ENCODE measurements around the gene MTHFD2.
"Not testable (repeated sequence)": the region's sequence is repeated elsewhere in the genome, so short reads cannot be mapped to it uniquely, and the experiment has no call there.

The MTHFD2 gene

DNA sequence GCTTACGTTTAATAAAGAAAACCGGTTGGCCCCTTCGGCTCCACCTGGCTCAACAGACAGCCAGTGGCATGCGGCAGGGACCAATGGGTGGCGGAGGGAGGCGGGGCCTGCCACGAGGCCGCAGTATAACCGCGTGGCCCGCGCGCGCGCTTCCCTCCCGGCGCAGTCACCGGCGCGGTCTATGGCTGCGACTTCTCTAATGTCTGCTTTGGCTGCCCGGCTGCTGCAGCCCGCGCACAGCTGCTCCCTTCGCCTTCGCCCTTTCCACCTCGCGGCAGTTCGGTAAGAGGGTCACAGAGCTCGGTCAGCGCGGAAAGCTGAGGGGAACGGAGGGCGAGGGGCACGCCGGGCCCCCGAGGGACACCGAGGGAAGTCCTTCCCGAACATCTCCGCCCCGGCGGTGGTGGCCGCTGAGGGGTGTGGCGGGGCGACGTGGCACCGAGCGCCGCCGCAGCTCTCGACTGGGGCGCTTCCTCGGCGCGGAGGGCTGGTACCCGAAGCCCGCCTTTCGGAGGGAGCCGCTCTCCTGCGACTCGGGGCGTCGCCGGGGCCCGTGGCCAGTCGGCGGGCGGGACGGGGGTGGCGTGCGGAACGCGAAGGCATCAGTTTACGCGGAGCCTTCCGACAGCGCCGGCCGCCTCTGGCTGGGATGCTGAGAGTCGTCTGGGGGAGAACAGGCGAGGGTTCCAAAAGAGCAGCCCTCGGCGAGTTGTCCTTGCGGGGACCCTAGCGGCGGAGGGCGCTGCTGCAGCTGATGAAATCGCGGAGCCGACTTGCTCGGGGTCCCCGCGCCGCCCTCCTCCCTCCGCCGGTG lies at the start of gene MTHFD2:
MTHFD2 (plus strand) TSS at position 155 of the 814 bp plus-strand sequence; CDS start at position 182, 27 bp downstream.
- peak; percentile 93 for DNase-seq (ENCODE audit: low spot score)

DNA sequence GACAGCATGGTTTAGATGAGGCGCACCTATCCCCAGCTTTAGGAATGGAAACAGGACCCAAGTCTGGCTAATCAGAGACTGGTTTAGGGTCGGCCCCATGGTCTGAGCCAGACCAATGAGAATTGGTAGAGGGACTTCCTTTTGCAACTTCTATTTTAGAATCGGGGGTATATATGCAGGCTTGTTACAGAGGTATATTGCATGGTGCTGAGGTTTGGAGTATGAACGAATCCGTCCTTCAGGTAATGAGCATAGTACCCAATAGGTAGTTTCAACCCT lies 49.2 kb upstream of the MTHFD2 start:
- peak; percentile 37 for DNase-seq (ENCODE audit: low spot score)

DNA sequence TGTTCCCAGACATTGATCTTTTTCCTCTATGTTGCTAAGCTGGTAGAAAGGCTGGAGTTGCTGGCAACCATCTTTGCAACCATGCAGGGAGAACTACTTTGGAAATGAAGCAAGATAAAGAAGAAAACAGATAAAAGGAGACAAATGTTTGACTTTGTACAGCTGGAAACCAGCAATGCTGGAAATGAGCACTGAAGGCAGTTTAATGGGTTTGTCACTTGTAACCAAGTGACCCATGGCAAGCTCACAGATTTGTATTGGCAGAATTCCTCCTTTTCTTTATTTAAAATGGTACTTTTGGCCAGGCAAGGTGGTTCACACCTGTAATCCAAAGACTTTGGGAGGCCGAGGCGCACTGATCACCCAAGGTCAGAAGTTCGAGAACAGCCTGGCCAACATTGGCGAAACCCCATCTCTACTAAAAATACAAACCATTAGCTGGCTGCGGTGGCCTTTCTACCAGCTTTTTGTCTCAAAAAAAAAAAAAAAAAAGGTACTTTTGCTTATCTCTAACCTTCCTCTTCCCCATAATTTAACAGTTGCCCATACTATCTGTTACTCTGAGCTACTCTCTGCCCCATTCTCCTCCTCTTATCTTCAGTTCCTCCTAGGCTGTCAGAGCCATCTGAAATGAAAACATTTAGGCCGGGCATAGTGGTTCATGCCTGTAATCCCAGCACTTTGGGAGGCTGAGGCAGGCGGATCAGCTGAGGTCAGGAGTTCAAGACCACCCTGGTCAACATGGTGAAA lies 48.7 kb upstream of the MTHFD2 start:
- no peak for DNase-seq (ENCODE audit: low spot score)

DNA sequence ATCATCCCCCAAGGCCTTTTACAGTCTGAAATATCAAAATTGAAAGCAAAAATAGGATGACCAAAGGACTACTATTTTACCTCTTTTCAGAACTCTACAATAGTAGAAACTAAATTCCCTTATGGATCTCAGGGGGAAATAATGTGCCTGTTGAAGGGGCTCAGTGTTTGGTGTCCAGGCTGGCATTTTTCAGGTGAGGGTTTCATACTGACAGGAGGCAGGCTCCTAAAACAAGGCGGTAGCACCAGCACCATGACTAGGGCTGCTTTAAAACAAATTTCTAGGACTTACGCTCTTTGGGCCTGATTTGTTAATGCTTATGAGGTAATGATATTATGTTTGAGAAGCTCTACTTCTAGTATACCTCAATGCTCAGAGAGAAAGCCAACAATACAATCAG lies 45.5 kb upstream of the MTHFD2 start:
- DNase-seq (ENCODE audit: low spot score): no peak

DNA sequence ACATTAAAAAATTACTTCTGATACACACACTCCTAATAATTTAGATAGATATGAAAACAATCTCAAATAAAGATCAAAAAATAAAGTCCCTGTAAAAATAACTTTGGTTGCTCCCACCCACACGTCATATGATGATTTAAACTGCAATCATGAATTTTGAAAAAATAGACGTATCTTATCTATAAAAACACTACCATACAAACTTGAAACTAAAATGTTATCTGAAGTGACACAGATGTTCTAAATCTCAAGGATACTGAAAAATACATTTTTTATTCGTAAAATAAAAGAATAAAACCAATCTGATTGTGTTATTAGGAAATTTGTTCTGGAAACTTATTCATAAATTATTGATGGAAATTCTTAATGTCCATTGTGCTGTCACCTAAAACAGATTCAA lies 42.6 kb upstream of the MTHFD2 start:
- no peak for DNase-seq (ENCODE audit: low spot score)

DNA sequence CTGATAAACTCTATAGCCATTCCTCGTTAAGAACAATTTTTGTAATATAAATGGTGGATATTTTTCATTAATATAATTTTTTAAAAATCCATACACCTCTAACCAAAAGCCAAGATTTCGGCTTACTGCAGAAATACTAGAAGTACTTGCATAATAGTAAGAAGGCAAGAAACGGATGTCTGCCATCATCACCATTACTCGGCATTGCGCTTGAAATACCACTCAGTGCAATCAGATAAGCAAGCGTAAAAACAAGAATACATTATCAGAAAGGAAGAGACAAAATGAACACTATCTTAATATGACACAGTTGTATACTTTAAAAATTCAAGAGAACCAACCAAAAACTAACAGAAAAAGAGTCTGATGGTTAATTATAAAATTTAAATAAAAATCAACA lies 35.5 kb upstream of the MTHFD2 start:
- DNase-seq (ENCODE audit: low spot score): no peak

DNA sequence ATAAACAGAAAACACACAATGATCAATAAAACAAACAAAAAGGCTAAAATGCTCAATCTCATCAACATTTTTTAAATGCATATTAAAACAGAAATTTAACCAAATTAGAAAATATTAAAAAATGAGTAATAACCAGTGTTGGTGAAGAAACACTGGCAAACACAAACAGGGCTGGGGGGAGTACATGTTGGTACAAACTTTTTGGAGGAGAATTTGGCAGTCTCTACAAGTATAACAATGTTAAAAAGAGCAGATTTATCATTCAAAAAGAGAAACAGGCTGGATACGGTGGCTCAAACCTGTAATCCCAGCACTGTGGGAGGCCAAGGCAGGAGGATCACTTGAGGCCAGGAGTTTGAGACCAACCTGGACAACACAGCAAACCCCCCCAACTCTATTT lies 33.7 kb upstream of the MTHFD2 start:
- no peak for DNase-seq (ENCODE audit: low spot score)

DNA sequence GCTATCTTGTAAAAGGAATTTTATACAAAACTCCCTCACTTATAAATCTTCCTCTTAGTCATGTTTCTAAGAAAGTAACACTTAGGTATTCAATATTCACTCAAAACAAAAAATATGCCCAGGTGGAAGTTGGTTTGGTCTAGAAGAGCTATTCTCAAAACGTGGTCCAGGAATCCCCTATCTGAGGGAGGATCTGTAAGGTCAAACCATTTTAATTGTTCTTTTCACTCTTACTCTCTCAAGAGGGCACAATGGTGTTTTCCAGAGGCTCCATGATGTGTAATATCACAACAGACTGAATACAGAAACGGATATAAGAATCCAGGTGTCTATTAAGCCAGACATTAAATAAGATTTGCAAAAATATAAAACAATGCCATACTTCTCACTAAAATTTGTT lies 29.7 kb upstream of the MTHFD2 start:
- DNase-seq (ENCODE audit: low spot score): no peak

DNA sequence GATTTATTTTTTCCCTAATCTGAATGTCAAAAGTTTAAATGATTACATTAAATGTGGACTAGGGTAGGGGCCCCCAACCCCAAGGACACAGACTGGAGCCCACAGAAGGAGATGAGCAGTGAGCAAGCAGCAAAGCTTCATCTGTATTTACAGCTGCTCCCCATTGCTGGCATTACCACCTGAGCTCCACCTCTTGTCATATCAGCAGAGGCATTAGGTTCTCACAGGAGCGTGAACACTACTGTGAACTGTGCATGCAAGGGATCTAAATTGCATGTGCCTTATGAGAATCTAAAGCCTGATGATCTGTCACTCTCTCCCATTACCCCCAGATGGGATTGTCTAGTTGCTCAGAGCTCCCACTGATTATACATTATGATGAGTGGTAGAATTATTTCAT lies 23.5 kb upstream of the MTHFD2 start:
- DNase-seq (ENCODE audit: low spot score): no peak

DNA sequence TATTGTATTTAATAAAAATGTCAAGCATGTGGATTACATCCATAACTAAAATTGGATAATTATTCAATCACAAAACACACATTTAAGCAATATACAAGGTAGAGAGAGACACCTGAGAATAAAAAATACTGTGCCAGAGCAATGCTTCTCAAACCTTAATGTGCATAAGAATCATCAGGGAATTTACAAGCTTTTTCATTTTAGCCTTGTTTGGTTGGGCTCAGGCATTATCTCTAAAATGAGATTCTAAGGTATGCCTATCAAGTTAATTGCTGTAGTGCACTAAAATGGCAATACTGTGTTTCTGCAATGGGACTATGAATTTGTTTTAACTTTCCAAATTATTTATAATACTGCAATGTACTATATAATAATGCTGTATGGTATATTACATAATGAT lies 20.7 kb upstream of the MTHFD2 start:
- no peak for DNase-seq (ENCODE audit: low spot score)

DNA sequence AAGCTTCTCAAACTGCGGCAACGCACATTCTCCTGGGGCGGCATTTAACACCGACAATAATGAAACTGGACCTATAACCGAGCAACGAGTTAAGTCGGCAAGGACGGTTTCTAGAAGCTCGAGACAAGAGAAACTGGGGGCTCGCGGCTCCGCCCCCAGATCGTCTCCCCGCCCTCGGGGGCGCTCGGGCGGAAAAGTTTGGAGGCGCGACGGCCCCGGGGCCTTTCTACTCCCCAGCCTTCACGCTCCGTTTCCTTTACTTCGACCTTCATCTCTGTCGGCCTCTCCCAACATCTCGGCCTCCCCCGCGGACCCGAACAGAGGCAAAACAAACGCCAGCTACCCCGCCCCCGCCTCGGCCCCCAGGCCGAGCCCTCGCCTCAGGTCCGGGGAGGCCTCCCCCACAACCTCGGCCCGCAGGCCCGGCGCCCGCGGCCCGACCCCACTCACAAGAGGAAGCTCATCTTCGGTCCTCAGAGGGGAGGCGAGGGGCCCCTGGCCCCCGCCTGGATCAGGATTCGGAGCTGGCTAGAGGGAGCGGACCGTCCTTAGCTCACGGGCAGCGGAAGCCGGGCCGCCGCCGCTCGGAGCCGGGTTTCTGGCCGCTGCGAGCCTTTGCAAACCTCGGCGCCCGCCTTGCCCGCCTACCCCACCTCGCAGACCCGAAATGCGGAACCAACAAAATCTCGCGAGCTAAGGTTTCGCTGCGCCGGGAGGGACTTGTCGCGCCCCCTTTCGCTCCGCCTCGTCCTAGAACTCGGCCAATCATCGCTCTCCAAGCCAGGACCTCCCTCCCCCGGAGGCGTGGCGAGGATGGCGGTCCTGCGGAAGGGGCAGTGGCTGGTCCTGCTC lies 20.0 kb upstream of the MTHFD2 start, which contains the start of gene MOB1A:
MOB1A (minus strand) TSS at position 669 of the 852 bp plus-strand sequence; CDS start at position 464, 205 bp downstream.
- DNase-seq (ENCODE audit: low spot score): peak; percentile 98

DNA sequence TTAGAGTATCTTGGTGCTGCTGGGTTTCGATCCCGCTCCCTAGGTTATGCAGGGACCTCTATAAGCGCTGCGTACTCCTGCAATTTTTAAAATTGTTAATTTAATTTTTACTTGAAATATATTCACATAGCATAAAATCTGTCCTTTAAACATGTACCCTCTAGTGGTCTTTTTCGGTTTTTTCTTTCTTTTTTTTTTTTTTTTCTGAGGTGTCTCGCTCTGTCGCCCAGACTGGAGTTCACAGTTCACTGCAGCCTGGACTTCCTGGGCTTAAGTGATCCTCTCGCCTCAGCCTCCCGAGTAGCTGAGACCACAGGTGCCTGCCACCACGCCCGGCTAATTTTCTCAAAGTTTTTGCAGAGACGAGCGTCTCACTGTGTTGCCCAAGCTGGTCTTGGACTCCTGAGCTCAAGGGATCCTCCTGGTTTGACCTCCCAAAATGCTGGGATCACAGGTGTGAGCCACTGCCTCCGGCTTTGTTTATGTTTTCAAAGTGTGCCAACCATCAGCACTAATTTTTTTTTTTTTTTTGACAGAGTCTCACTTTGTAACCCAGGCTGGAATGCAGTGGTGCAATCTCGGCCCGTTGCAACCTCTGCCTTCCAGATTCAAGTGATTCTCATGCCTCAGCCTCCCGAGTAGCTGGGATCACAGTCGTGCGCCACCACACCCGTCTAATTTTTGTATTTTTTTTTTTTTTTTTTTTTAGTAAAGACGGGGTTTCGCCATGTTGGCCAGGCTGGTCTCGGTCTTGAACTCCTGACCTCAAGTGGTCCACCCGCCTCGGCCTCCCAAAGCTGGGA lies 19.2 kb upstream of the MTHFD2 start:
- no peak for DNase-seq (ENCODE audit: low spot score)

DNA sequence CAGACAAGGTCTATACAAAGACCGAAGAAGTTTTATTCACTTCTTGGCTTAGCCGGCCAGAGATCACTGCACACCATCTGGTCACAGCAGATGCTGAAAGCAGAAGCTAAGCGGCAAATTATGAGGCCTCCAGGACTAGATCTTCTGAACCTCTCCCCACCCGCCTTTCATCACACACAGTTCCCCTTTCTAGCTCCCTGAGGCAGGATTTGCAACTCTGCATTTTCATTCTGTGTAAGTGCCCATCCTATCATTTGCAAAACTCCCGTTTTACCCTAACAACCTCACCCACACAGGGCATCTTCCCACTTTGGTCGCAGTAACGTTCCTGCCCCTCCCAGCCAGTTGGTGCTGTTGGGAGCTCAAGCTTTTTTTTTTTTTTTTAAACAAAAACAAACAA lies 16.7 kb upstream of the MTHFD2 start:
- no peak for DNase-seq (ENCODE audit: low spot score)

DNA sequence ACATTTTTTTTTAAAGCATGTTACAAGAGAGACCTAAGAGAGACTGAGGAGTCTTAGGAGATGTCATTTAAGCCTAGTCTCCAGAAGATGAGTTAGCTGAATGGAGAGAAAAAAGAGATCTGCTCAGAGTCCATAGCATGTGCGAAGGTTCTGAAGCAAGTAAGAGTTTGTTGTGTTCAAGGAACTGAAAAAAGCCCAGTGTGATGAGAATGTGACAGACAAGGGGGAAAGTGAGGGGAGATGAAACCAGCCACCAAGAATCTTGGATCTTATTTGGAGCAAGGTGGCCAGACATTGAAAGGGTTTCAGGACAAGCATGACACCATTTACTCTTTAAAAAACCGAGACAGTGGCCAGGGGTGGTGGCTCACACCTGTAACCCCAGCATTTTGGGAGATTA lies 14.5 kb upstream of the MTHFD2 start:
- no peak for DNase-seq (ENCODE audit: low spot score)

DNA sequence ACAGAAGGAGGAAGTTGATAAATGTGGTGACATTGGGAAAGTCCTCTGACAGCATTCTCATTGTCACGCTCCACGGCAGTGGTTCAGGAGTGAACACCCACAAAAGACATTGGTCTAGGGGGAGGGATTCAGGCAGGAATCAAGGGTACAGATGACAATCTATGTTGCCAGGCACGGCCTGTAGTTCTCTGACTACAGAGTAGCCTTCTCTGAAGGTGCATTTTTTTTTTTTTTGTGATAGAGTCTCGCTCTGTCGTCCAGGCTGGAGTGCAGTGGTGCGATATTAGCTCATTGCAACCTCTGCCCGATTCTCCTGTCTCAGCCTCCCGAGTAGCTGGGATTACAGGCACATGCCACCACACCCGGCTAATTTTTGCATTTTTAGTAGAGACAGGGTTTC lies 12.4 kb upstream of the MTHFD2 start:
- DNase-seq (ENCODE audit: low spot score): no peak

DNA sequence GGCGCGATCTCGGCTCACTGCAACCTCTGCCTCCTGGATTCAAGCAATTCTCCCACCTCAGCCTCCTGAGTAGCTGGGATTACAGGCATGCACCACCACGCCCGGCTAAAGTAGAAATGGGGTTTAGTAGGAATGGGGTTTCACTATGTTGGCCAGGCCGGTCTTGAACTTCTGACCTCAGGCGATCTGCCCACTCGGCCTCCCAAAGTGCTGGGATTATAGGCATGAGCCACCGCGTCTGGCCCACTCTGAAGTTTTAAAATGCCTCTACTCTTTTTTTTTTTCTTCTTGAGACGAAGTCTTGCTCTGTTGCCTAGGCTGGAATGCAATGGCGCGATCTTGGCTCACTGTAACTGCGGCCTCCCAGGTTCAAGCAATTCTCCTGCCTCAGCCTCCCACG lies 11.7 kb upstream of the MTHFD2 start:
- DNase-seq (ENCODE audit: low spot score): not testable (repeated sequence)

DNA sequence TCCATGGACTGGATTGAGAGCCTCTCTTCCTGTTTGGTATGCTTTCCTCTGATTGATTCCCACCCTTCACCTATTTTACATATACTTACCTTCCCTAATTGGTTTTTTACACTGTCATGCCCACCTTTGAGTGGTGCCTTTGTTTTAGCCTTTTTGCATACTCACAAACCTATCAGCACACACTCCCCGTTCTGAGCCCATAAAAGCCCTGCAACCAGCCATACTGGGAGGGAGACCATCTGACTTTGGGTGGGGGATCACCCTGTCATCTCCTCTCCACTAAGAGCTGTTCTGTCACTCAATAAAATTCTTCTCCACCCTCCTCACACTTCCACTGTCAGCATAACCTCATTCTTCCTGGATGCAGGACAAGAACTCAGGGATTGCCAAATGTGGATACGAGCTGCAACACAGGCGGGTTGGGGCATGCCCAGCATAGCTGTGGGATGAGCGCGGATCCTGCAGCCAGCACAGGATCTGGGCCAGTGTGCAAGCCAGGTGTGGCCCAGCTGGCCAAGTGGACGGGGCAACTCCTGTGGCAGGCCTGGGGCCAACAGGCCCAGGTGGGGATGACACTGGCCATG lies 10.3 kb upstream of the MTHFD2 start:
- DNase-seq (ENCODE audit: low spot score): no peak

DNA sequence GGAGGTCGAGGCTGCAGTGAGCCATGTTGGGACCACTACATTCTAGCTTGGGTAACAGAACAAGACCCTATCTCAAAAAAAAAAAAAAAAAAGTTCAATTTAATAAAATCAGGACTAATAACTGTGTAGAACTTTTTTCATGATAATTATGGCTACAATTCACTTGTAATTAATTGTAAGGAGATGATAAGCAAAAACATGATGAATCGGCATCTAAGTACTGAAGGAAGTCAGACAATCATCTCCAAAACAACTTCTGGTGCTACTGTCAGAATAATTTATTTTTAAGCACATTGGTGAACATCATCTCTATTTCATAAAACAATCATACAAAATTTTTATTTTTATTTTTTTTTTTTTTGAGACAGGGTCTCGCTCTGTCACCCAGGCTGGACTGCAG lies 9.7 kb upstream of the MTHFD2 start:
- no peak for DNase-seq (ENCODE audit: low spot score)

DNA sequence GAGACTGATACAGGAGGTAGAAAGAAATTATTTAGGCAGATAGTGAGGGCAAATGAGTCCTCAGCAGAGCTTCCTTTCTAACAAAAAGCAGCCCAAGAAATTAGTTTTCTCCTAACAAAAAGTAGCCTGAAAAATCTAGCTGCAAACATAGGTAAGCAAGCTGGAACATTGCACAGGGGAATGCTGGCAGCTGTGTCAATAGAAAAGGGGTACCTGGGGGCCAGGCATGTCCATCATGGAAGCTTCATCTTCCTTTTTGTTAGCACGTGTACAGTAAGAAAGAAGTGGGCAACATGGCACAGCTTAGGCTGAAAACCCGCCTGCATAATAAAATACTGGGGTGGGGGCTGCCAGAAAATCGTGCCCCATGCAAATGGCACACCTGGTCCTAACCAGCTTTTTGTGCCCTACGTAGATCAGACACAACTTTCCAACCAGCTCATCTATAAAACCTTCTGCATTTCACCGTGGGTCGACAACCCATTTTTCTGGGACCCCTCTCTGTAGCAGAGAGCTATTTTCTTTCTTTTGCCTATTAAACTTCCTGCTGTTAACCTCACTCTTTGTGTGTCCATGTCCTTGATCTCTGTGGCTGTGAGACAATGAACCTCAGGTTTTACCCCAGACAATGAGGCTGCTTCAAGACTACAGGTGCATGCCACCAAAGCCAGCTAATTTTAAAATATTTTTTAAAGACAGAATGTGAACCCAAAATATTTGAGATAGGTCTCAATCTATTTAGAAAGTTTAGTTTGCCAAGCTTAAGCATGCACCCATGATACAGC lies 6.6 kb upstream of the MTHFD2 start:
- DNase-seq (ENCODE audit: low spot score): no peak

DNA sequence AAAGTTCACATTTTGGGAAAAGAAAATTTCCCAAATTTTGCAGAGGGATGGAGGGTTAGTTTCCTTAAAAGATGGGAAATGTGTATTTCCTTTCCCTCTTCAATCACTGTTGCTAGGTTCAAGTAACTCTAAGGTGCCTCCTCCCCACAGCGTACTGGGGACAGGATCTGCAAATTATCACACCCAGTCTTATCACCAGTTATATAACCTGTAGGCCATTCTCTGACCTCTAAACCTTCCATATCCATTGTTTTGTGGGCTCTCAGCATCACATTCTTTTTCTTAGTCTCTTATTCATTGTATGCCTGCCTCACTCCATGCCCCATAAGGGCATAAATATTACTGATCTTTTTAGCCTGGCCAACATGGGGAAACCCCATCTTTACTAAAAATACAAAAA lies 3.6 kb upstream of the MTHFD2 start:
- DNase-seq (ENCODE audit: low spot score): no peak

DNA sequence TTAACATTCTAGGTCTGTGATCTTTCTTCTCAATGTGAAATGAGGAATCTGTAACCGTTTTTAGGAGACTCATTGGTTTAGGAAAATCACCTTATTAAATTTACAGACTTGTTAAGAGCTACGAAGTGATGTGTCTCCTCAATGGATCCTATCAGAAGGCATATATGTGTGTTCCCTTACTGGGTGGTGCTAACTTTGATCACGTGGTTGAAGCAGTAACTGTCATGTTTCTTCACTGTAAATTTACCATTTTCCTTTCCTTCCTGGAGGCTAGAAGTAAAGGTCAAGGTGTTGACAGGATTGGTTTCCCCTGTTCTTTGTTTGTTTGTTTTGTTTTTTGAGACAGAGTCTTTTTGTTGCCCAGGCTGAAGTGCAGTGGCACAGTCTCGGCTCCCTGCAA lies 1.4 kb upstream of the MTHFD2 start:
- no peak for DNase-seq (ENCODE audit: low spot score)

Data from RKO (cell line).